Gastrocnemius medialis (tissue), 4 donors: ENCODE data around the gene CRELD1.

Source experiments
- CTCF ChIP-seq, 5 experiments: fragments of 450-650 bp in 3 of 5; fragments of 200-600 bp in 2 of 5; sonication (generic) in 2 of 5; IDR thresholded peaks in 4 of 5; conservative IDR thresholded peaks in 1 of 5; 1 replicate in 4 of 5; 2 replicates in 1 of 5; pipeline ENCODE4 v1.5.1; 2016 to 2019; ENCODE audit warnings: antibody characterized with exemption in 5 of 5, mild to moderate bottlenecking in 3 of 5, moderate library complexity in 3 of 5
- POLR2A ChIP-seq, 2 donors: fragments of 450-650 bp; IDR thresholded peaks; one replicate each; pipeline ENCODE4 v1.6.1; 2017; ENCODE audit warnings: antibody characterized with exemption in 2 of 2, mild to moderate bottlenecking in 2 of 2, moderate library complexity in 2 of 2

- TF ChIP-seq CTCF (IDR thresholded peaks at IDR 0.05 in 4 of 5, conservative IDR thresholded peaks at IDR 0.05 in 1 of 5) (no peak), POLR2A (IDR thresholded peaks at IDR 0.05) (no peak)
These were observed 27.2 kb upstream of the CRELD1 start for GRCh38 chr3:9906480-9906879.
